ENCODE data around the gene TMEM176A. TPM values are rescaled to one million over a fixed set of nuclear protein-coding genes. Genes with fewer than 3 reads are reported as not detected.
A peak's percentile ranks its signal among the peaks of the same experiment; 100 is the strongest.

TMEM176A gene
- total RNA-seq, 2 experiments from 2014 or later = not detected

DNA sequence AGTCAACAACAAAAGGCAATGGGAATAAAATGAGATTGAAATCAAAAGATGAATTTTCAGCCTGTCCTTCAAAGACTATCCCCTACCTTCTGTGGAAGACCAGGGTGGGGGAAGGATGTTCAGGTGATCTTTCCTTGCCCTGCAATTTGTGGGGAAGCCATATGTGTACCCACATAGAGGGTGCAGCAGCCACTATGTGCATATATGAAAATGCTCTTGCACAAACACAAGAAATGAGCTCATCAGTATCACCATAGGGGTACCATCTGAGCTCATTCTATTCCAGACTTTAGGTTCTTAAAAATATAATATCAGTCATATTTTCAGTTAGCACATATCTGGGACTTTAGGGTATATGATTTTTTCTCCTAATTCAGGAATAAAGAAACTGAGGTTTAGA lies 45.6 kb upstream of the TMEM176A start:
- H3K4me3 Mint-ChIP-seq = peak overlapping the region; percentile 66
- CTCF ChIA-PET = interaction anchor here (0.6 to 6.4 kb wide), 15 partner anchors 9 to 314 kb away, joined by 3 to 93 read pairs (median 5); partner anchors contain the start of genes GIMAP1, GIMAP4, GIMAP6 and GIMAP8
- POLR2A ChIA-PET = interaction anchor here (1.1 to 3.3 kb wide), 12 partner anchors 14 to 306 kb away, joined by 3 to 19 read pairs (median 4); partner anchors contain the start of genes GIMAP4, GIMAP5 and GIMAP6
- H3K4me1 Mint-ChIP-seq (ENCODE audit: low read depth) = peaks cover 68% of the 10 kb centered on the region
- TF ChIP-seq, protein P1, sequence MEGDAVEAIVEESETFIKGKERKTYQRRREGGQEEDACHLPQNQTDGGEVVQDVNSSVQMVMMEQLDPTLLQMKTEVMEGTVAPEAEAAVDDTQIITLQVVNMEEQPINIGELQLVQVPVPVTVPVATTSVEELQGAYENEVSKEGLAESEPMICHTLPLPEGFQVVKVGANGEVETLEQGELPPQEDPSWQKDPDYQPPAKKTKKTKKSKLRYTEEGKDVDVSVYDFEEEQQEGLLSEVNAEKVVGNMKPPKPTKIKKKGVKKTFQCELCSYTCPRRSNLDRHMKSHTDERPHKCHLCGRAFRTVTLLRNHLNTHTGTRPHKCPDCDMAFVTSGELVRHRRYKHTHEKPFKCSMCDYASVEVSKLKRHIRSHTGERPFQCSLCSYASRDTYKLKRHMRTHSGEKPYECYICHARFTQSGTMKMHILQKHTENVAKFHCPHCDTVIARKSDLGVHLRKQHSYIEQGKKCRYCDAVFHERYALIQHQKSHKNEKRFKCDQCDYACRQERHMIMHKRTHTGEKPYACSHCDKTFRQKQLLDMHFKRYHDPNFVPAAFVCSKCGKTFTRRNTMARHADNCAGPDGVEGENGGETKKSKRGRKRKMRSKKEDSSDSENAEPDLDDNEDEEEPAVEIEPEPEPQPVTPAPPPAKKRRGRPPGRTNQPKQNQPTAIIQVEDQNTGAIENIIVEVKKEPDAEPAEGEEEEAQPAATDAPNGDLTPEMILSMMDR (IDR thresholded peaks at IDR 0.05) = no peak
- peaks cover 4% of the 10 kb centered on the region for H3K36me3 Mint-ChIP-seq (ENCODE audit: low read depth)
- H3K27ac Mint-ChIP-seq = peak overlapping the region; percentile 96
- no peaks in the 10 kb centered on the region for H3K27me3 Mint-ChIP-seq
- DNase-seq = peak; percentile 38
- peaks cover 6% of the 10 kb centered on the region for H3K9me3 Mint-ChIP-seq
- intact Hi-C loops (cut with micrococcal nuclease) = loop anchor here (1.0 to 10.0 kb wide), 8 partner anchors 16 to 400 kb away; partner anchors contain the start of genes GIMAP1, GIMAP4, GIMAP6 and GIMAP7
- peak; percentile 47 for ATAC-seq

DNA sequence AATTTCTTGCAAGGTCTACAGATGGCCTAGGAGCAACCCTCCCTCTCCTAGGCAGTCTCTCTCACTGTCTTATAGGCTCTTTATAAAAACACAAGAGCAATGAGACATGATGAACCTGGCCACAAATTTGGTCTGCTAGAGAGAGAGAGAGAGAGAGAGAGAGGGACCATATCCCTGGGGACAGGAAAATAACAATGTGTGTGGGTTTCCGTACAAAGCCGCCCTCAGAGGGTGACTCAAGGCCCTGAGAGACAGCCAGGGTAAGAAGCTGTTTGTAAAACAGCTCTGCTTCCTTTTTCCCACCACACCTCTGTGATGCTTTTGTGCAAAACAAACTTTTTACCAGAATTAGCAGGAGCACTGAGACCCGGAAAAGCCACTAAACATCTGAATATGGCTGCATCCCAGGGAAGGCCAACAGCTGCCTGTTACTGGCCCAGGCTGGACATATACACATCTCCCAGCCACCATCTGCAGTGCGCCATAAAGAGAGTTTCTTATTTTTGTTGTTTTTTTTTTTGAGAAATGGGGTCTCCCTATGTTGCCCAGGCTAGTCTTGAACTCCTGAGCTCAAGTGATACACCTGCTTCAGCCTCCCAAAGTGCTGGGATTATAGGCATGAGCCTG lies 45.0 kb upstream of the TMEM176A start:
- ChIA-PET POLR2A (interaction anchor here (0.6 to 3.3 kb wide), 17 partner anchors 14 to 323 kb away, joined by 3 to 19 read pairs (median 4); partner anchors contain the start of genes GIMAP4, GIMAP5 and GIMAP6), CTCF (interaction anchor here (0.8 to 6.4 kb wide), 17 partner anchors 10 to 315 kb away, joined by 3 to 93 read pairs (median 5); partner anchors contain the start of genes GIMAP1, GIMAP4, GIMAP6 and GIMAP8)
- Mint-ChIP-seq H3K4me3 (peak overlapping the region; percentile 66), H3K36me3 (ENCODE audit: low read depth) (peaks cover 1% of the 10 kb centered on the region), H3K27me3 (no peaks in the 10 kb centered on the region), H3K27ac (peak overlapping the region; percentile 96), H3K4me1 (ENCODE audit: low read depth) (peaks cover 62% of the 10 kb centered on the region), H3K9me3 (peaks cover 4% of the 10 kb centered on the region)
- ATAC-seq (peak; percentile 71), DNase-seq (peak; percentile 87)
- intact Hi-C loops (cut with micrococcal nuclease) = loop anchor here (1.0 to 10.0 kb wide), 7 partner anchors 17 to 401 kb away; partner anchors contain the start of genes GIMAP1, GIMAP4, GIMAP6 and GIMAP7
- TF ChIP-seq, protein P1 (IDR thresholded peaks at IDR 0.05) = no peak

DNA sequence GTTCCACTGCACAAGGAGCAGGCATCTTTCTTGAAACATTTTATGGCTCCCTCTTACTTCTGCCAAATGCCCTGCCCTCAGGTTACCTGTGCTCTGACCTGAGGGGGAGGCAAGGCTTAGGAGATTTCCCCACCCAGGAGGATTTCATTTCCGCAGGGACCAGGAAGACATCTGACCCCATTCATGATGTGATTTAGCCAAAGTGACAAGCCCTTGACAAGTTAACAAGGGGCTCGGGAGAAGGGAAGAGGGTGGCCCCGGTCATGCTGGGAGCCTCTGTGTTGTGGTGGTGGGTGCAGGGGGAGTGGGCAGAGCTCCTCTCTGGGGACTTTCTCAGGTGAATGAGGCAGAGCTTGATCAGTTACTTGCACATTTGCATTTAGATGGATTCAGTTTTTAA lies 44.4 kb upstream of the TMEM176A start:
- CTCF ChIA-PET = interaction anchor here (0.8 to 6.4 kb wide), 11 partner anchors 11 to 401 kb away, joined by 3 to 93 read pairs (median 6); partner anchors contain the start of genes GIMAP1, GIMAP4, GIMAP6 and GIMAP8
- peak overlapping the region; percentile 96 for H3K27ac Mint-ChIP-seq
- POLR2A ChIA-PET = interaction anchor here (0.6 to 3.3 kb wide), 15 partner anchors 18 to 323 kb away, joined by 3 to 19 read pairs (median 4); partner anchors contain the start of genes GIMAP4, GIMAP5 and GIMAP6
- TF ChIP-seq, protein P1 (IDR thresholded peaks at IDR 0.05) = no peak
- intact Hi-C loops (cut with micrococcal nuclease) = loop anchor here (5.0 to 10.0 kb wide), 3 partner anchors 124 to 401 kb away; partner anchors contain the start of genes GIMAP4 and GIMAP6
- peak overlapping the region; percentile 66 for H3K4me3 Mint-ChIP-seq
- DNase-seq (no peak), ATAC-seq (no peak)
- no peaks in the 10 kb centered on the region for H3K27me3 Mint-ChIP-seq
- peaks cover under 1% of the 10 kb centered on the region for H3K36me3 Mint-ChIP-seq (ENCODE audit: low read depth)
- peaks cover 56% of the 10 kb centered on the region for H3K4me1 Mint-ChIP-seq (ENCODE audit: low read depth)
- H3K9me3 Mint-ChIP-seq = peaks cover 2% of the 10 kb centered on the region

DNA sequence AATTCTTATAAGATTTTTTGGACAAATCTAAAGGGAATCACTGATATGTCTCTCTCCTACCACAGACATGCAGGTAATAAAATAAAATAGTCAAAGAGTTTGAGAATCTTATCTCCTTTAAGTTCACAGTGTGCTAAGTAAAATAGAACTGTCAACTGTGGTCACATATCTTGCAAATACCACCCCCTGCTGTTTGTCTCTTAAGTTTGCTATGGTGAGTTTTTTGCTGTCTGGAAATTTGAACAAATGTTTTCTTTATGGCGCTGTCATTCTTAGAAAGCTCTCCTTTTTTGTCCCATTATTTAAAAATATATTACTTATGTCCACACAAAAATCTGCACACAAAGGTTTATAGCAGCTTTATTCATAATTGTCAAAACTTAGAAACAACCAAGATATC lies 43.7 kb upstream of the TMEM176A start:
- no peak for ATAC-seq
- CTCF ChIA-PET = interaction anchor here (0.7 to 6.4 kb wide), 16 partner anchors 12 to 401 kb away, joined by 3 to 93 read pairs (median 4); partner anchors contain the start of genes GIMAP6 and GIMAP8

More for the DNA sequence above, 43.7 kb upstream of the TMEM176A start:
- Mint-ChIP-seq H3K4me3 (peak overlapping the region; percentile 3), H3K36me3 (ENCODE audit: low read depth) (peaks cover 5% of the 10 kb centered on the region), H3K9me3 (peaks cover 8% of the 10 kb centered on the region), H3K27me3 (no peaks in the 10 kb centered on the region), H3K4me1 (ENCODE audit: low read depth) (peaks cover 50% of the 10 kb centered on the region), H3K27ac (peak overlapping the region; percentile 96)
- no peak for DNase-seq
- intact Hi-C loops (cut with micrococcal nuclease) = loop anchor here (5.0 to 10.0 kb wide), 3 partner anchors 125 to 402 kb away; partner anchors contain the start of genes GIMAP4 and GIMAP6
- TF ChIP-seq, protein P1 (IDR thresholded peaks at IDR 0.05) = peak; percentile 69
- POLR2A ChIA-PET = interaction anchor here (0.6 to 1.9 kb wide), 3 partner anchors 19 to 352 kb away, joined by 3 to 14 read pairs (median 3); partner anchors contain the start of gene GIMAP5

Measured in activated CD8-positive, alpha-beta T cell treated with anti-CD3 and anti-CD28 coated beads for 36 hours (primary cell).